SJSA1 (cell line): ENCODE measurements around the gene GGN. TPM values are rescaled to one million over a fixed set of nuclear protein-coding genes. Genes with fewer than 3 reads are reported as not detected.
A peak's percentile ranks its signal among the peaks of the same experiment; 100 is the strongest.
"Not testable (repeated sequence)": the region's sequence is repeated elsewhere in the genome, so short reads cannot be mapped to it uniquely, and the experiment has no call there.

Source experiments
- DNase-seq, 2 experiments: peaks; one replicate each; pipeline ENCODE4 v3.0.0-alpha.2; 2015 to 2020; ENCODE audit warnings: low spot score in 2 of 2, low read depth in 1 of 2
- H3K27ac ChIP-seq: fragments of 250-450 bp; sonication (Bioruptor Pico); 2 replicates; pipeline ENCODE4 v1.5.1; 2020; ENCODE audit warnings: mild to moderate bottlenecking, moderate library complexity
- H3K27me3 ChIP-seq: fragments of 250-450 bp; sonication (Bioruptor Pico); replicated peaks from 2 replicates; pipeline ENCODE4 v1.5.1; 2020; ENCODE audit warnings: mild to moderate bottlenecking, moderate library complexity
- H3K36me3 ChIP-seq: fragments of 250-450 bp; sonication (Bioruptor Pico); 2 replicates; pipeline ENCODE4 v1.5.1; 2020; ENCODE audit warnings: mild to moderate bottlenecking
- H3K4me1 ChIP-seq: fragments of 250-450 bp; sonication (Bioruptor Pico); replicated peaks from 2 replicates; pipeline ENCODE4 v1.6.1; 2021; ENCODE audit warnings: mild to moderate bottlenecking
- H3K4me3 ChIP-seq: fragments of 250-450 bp; sonication (Bioruptor Pico); 2 replicates; pipeline ENCODE4 v1.5.1; 2020; ENCODE audit warnings: mild to moderate bottlenecking
- H3K9me3 ChIP-seq: fragments of 250-450 bp; sonication (Bioruptor Pico); replicated peaks from 2 replicates; pipeline ENCODE4 v1.5.1; 2020; ENCODE audit warnings: mild to moderate bottlenecking
- total RNA-seq: library from RNA; depleted of rRNA; stranded (reverse); fragments of >200 nt; shearing (Covaris generic); gene quantifications from 2 replicates; pipeline ENCODE4 v1.2.3, GENCODE V29; 2014; rRNA removed

The GGN gene, protein sequence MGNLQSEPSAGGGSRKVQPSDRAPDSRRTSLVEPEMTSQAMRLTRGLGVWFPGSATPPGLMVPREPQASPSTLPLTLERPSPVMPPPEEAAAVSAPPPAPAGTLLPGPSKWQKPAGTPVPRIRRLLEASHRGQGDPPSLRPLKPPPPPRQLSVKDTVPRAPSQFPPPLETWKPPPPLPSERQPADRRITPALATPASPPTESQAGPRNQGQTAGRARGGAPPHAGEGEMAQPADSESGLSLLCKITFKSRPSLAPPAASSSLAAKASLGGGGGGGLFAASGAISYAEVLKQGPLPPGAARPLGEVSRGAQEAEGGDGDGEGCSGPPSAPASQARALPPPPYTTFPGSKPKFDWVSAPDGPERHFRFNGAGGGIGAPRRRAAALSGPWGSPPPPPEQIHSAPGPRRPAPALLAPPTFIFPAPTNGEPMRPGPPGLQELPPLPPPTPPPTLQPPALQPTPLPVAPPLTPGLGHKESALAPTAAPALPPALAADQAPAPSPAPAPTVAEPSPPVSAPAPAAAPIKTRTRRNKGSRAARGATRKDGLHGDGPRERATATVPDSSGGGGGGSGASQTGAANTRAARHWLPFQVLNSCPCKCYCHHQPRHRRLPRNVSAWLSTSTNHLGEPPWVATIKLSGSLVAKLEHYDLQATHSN
- total RNA-seq = 0.47 and 0.71 TPM in 2 replicates

DNA sequence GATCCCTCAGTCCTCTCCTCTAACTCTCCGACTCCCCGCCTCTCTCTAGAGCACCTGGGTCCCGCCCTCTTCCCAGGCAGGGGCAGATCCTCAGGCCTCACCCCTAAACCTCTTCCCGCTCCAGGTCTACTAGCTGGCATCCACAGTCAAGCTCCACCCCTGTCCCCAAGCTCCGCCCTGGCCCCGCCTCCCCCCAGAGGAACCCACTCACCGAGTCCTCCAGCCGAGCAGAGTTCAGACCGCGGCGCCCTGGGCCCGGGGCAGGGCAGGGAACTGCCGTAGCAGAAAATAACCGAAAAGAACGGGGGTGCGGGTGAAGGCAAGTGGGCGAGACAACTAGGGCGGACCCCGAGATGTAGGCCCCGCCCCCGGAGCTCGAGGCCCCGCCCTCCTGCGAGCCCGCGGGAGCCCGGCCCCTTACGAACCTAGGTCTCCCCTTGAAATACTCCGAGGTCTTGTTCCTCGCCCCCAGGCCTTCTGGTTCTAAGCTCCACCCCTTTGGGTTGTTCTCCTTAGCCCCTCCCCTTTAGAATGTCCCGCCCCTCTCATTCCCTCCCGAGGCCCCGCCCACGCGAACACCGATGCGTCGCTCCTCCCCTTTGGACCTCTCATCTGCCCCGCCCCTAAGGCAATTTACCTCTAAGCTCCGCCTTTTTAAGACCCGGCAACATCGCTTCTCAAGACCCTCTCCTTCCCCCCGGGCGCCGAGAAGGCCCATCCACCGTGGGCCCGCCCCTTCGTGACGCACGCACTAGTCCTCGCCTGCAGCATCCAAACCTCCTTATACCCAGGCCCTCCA, at the start of gene GGN:
GGN (minus strand) TSS at position 485 of the 799 bp plus-strand sequence. CDS start 773 bp downstream, outside the sequence.
- Histone ChIP-seq H3K36me3 (peaks cover 51% of the 10 kb centered on the region), H3K4me1 (peaks cover 17% of the 10 kb centered on the region), H3K9me3 (no peaks in the 10 kb centered on the region; the same call in 1 of the 2 replicates), H3K27ac (peak within 1 kb of the TSS; percentile 59), H3K27me3 (no peaks in the 10 kb centered on the region), H3K4me3 (peak within 1 kb of the TSS; percentile 51)
- peak; percentile 83 to 92 for DNase-seq

- Histone ChIP-seq H3K36me3 (no peaks in the 10 kb centered on the region), H3K4me3 (no peak overlapping the region), H3K27me3 (peaks cover 15% of the 10 kb centered on the region), H3K4me1 (no peaks in the 10 kb centered on the region), H3K27ac (no peak overlapping the region), H3K9me3 (no peaks in the 10 kb centered on the region)
- DNase-seq = no peak
Measured at GRCh38 chr19:38437295-38437694, 49.5 kb upstream of the GGN start.

DNA sequence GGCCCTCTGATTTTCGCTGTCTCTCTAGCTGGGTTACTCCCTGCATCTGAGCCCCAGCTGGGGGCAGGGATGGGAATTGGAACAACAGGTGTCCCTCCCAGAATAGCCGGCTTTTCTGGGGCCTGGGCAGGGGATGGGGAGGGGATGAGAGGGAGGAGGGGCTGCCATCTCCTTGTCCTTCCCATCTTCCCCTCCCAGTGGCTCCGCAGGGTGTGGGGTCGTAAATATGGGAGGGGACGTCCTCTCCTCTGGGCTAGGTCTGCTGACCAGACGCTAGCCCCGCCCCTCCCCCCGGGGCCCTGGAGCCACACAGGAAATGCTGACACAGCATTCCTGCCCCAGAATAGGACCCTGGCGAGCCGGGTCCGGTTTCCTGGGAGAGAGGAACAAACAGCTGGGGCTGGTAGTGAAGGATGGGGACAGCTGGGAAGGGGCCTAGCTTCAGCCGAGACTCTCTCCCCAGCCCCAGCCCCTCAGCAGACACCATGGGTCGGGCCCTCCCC, 46.8 kb upstream of the GGN start:
- Histone ChIP-seq H3K36me3 (no peaks in the 10 kb centered on the region), H3K9me3 (no peaks in the 10 kb centered on the region), H3K4me3 (no peak overlapping the region), H3K27ac (no peak overlapping the region), H3K4me1 (no peaks in the 10 kb centered on the region), H3K27me3 (peaks cover 25% of the 10 kb centered on the region)
- DNase-seq = no peak

DNA sequence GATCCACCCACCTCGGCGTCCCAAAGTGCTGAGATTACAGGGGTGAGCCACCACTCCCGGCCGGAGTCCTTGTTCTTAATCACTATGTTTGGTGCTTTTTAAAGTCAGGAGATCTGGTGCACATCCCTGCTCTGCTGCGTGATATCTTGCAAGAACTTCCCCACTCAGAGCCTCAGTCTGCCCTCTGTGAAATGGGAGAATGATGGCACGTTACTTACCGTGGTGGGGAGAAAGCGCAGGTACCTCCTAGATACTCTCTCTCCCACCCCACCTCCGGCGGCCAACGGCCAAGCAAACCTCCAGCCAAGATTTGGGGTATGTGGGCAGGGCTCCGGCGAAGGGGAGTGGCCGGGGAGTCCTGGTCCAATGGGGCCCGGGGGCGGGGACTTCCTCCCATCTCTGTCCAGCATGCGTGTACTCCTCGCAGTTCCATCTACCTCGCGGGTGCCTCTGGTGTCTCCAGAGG, 45.5 kb upstream of the GGN start, which contains the start of gene RYR1:
RYR1 (plus strand) TSS at position 424 of the 466 bp plus-strand sequence. CDS start 139 bp downstream, outside the sequence.
- Histone ChIP-seq H3K27me3 (peaks cover 33% of the 10 kb centered on the region), H3K27ac (no peak within 1 kb of the TSS), H3K36me3 (no peaks in the 10 kb centered on the region), H3K4me3 (no peak within 1 kb of the TSS), H3K4me1 (no peaks in the 10 kb centered on the region), H3K9me3 (no peaks in the 10 kb centered on the region)
- no peak for DNase-seq

GRCh38 chr19:38430931-38431330, 43.1 kb upstream of the GGN start:
- Histone ChIP-seq H3K27me3 (peaks cover 39% of the 10 kb centered on the region), H3K9me3 (no peaks in the 10 kb centered on the region), H3K27ac (no peak overlapping the region), H3K4me1 (no peaks in the 10 kb centered on the region), H3K36me3 (no peaks in the 10 kb centered on the region), H3K4me3 (no peak overlapping the region)
- DNase-seq = no peak

DNA sequence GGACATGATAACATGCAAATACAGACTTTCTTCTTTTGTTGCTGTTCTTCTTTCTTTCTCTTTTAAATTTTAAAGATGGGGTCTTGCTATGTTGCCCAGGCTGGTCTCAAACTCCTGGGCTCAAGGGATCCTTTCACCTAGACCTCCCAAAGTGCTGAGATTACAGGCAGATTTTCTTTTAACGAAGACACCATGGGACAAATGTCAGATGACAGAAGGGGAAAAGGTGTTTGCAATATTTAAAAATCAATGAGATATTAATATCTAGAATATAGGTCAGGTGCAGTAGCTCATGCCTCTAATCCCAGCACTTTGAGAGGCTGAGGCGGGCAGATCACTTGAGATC, 42.0 kb upstream of the GGN start:
- Histone ChIP-seq H3K4me3 (no peak overlapping the region), H3K36me3 (no peaks in the 10 kb centered on the region), H3K27ac (no peak overlapping the region), H3K4me1 (no peaks in the 10 kb centered on the region), H3K9me3 (no peaks in the 10 kb centered on the region), H3K27me3 (peaks cover 36% of the 10 kb centered on the region)
- no peak for DNase-seq

DNA sequence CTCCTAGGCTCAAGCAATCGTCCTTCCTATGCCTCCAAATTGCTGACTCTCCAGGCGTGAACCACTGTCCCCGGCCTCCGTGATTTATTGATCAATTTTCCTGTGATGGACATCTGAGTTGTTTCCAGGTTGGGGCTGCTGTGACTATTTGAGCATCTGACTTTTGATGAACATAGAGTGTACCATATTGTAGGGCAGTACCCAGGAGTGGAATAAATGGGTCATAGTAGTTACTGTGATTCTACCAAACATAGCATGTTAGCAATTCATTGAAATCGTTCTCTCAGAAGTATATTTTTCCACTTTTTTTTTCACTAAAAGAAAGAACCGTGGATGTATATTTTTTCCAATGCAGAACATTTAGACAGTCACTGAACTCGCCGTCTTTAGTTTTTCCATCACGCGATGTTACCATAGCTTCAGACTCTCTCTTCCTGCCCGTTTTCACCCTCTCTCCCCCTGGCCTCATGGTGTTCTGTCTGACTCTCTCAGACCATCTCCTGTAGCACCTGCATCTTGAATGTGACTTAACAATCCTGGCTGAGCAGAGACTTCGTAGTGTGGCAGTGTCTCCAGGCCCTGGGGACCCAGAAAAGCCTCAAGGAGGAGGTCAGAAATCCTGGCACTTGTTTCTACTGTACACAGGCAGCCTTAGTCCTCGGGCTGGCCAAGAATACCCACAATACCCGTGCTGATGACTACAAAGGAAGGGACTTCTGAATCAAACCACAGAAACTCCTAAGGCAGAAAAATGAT, 41.4 kb upstream of the GGN start:
- Histone ChIP-seq H3K4me1 (no peaks in the 10 kb centered on the region), H3K36me3 (no peaks in the 10 kb centered on the region), H3K27me3 (peaks cover 37% of the 10 kb centered on the region), H3K27ac (no peak overlapping the region), H3K9me3 (no peaks in the 10 kb centered on the region), H3K4me3 (no peak overlapping the region)
- no peak for DNase-seq

DNA sequence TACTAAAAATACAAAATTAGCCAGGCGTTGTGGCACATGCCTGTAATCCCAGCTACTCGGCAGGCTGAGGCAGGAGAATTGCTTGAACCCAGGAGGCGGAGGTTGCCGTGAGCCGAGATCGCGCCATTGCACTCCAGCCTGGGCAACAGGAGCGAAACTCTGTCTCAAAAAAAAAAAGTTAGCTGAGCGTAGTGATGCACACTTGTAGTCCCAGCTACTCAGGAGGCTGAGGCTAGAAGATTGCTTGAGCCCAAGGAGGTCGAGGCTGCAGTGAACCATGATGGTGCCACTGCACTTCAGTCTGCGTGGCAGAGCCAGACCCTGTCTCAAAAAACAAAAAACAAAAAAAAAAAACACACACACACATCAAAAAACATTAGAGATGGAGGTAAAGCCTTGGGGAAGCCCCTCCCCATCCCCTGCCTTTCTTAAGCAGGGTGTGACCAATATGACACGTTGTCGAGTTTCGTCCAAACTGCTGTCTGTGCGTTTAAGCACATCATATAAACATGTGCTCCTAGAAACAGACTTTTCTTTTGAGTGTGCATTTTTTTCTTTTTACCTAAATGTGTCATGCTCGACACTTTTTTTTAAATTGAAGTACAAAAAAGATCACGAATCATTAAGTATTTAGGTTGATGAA, 39.3 kb upstream of the GGN start:
- H3K36me3 ChIP-seq = not testable (repeated sequence)
- peaks cover 41% of the 10 kb centered on the region for H3K27me3 ChIP-seq

GRCh38 chr19:38425810-38426466, 38.1 kb upstream of the GGN start, which contains the start of gene RASGRP4:
Gene RASGRP4, minus strand, starts transcription at chr19:38426219. Its CDS starts 128 bp downstream, at chr19:38426091.
- no peak within 1 kb of the TSS for H3K4me3 ChIP-seq
- no peaks in the 10 kb centered on the region for H3K9me3 ChIP-seq
- H3K27ac ChIP-seq = no peak within 1 kb of the TSS
- peaks cover 37% of the 10 kb centered on the region for H3K27me3 ChIP-seq
- H3K4me1 ChIP-seq = no peaks in the 10 kb centered on the region
- H3K36me3 ChIP-seq = no peaks in the 10 kb centered on the region
- DNase-seq = no peak

More for the DNA sequence above, 39.3 kb upstream of the GGN start:
- not testable (repeated sequence) for H3K4me3 ChIP-seq, H3K4me1 ChIP-seq, DNase-seq, H3K27ac ChIP-seq, H3K9me3 ChIP-seq

GRCh38 chr19:38425222-38425809, 37.5 kb upstream of the GGN start:
- DNase-seq = no peak
- Histone ChIP-seq H3K9me3 (no peaks in the 10 kb centered on the region), H3K36me3 (no peaks in the 10 kb centered on the region), H3K4me1 (no peaks in the 10 kb centered on the region), H3K27ac (no peak overlapping the region), H3K27me3 (peaks cover 36% of the 10 kb centered on the region), H3K4me3 (no peak overlapping the region)

GRCh38 chr19:38424272-38424671, 36.4 kb upstream of the GGN start:
- no peaks in the 10 kb centered on the region for H3K36me3 ChIP-seq
- no peak overlapping the region for H3K27ac ChIP-seq
- no peaks in the 10 kb centered on the region for H3K9me3 ChIP-seq
- DNase-seq = no peak
- no peaks in the 10 kb centered on the region for H3K4me1 ChIP-seq
- no peak overlapping the region for H3K4me3 ChIP-seq
- peaks cover 28% of the 10 kb centered on the region for H3K27me3 ChIP-seq

DNA sequence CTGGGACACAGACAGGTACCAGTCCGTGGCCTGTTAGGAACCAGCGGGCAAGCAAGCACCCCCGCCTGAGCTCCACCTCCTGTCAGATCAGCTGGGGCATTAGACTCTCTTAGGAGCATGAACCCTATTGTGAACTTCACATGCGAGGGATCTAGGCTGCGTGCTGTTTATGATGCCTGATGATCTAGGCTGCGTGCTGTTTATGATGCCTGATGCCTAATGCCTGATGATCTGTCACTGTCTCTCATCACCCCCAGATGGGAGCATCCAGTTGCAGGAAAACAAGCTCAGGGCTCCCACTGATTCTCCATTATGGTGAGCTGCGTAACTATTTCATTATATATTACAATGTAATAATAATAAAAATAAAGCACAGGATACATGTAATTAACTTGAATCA, 34.6 kb upstream of the GGN start:
- Histone ChIP-seq H3K9me3 (no peaks in the 10 kb centered on the region), H3K36me3 (no peaks in the 10 kb centered on the region), H3K27me3 (peaks cover 29% of the 10 kb centered on the region; the same call in 1 of the 2 replicates), H3K4me1 (no peaks in the 10 kb centered on the region), H3K27ac (no peak overlapping the region), H3K4me3 (no peak overlapping the region)
- no peak for DNase-seq
